Naive thymus-derived CD4-positive, alpha-beta T cell (primary cell): ENCODE measurements around the gene HOXB4. TPM values are rescaled to one million over a fixed set of nuclear protein-coding genes. Genes with fewer than 3 reads are reported as not detected.

Experiments used
- ATAC-seq: fragments of 150-1000 bp; cut with Tn5 transposase; 2 replicates; pipeline ENCODE4 v1.10.0; 2021; ENCODE audit warnings: mild to moderate bottlenecking, moderate library complexity
- CTCF ChIA-PET: fragments of 350-600 bp; sonication (Branson Sonifier 250); formaldehyde crosslinking; loops from one replicate; lab custom pipeline; 2021; ENCODE audit warnings: antibody characterized with exemption; lab: Charles Lee
- POLR2A ChIA-PET: fragments of 350-600 bp; sonication (Branson Sonifier 250); formaldehyde crosslinking; loops from one replicate; lab custom pipeline; 2021; ENCODE audit warnings: antibody characterized with exemption, inconsistent platforms; lab: Charles Lee
- DNase-seq, 9 donors: peaks; one replicate each; pipeline versions ENCODE4 v3.0.0 to v3.0.0-alpha.2; 2020 to 2022; ENCODE audit warnings: mixed read lengths in 1 of 9
- H3K27ac ChIP-seq: one replicate; pipeline ENCODE4 v1.7.0; 2013; ENCODE audit warnings: mild to moderate bottlenecking, low read depth, low read length, moderate library complexity
- H3K27me3 ChIP-seq, 2 donors: one replicate each; pipeline ENCODE4 v1.7.0; 2013; ENCODE audit warnings: low read length in 2 of 2, mild to moderate bottlenecking in 2 of 2, moderate library complexity in 2 of 2; ENCODE audit not compliant: control insufficient read depth in 2 of 2, insufficient read depth in 2 of 2
- H3K36me3 ChIP-seq, 3 experiments: 1 replicate in 2 of 3; 2 replicates in 1 of 3; pipeline ENCODE4 v1.7.0; 2013; ENCODE audit warnings: low read length in 3 of 3, mild to moderate bottlenecking in 3 of 3, moderate library complexity in 1 of 3; ENCODE audit not compliant: insufficient read depth in 3 of 3, control insufficient read depth in 2 of 3
- H3K4me1 ChIP-seq, 2 donors: one replicate each; pipeline ENCODE4 v1.7.0; 2013; ENCODE audit warnings: low read length in 2 of 2, mild to moderate bottlenecking in 2 of 2, moderate library complexity in 1 of 2; ENCODE audit not compliant: control insufficient read depth in 2 of 2, insufficient read depth in 2 of 2
- H3K4me3 ChIP-seq: 2 replicates; pipeline ENCODE4 v1.7.0; 2013; ENCODE audit warnings: mild to moderate bottlenecking, low read length
- H3K9me3 ChIP-seq, 3 experiments: 1 replicate in 2 of 3; 2 replicates in 1 of 3; pipeline ENCODE4 v1.7.0; 2013; ENCODE audit warnings: low read length in 3 of 3; ENCODE audit not compliant: control insufficient read depth in 2 of 3
- H3K27ac Mint-ChIP-seq, 9 donors: one replicate each; pipeline ENCODE4 v1.8.0; 2020 to 2022; ENCODE audit warnings: mixed read lengths in 9 of 9, mild to moderate bottlenecking in 8 of 9, moderate library complexity in 5 of 9, inconsistent platforms in 2 of 9
- H3K27me3 Mint-ChIP-seq, 5 donors: one replicate each; pipeline ENCODE4 v1.8.0; 2021 to 2022; ENCODE audit warnings: mixed read lengths in 5 of 5, mild to moderate bottlenecking in 1 of 5
- H3K36me3 Mint-ChIP-seq, 5 donors: one replicate each; pipeline ENCODE4 v1.8.0; 2020 to 2022; ENCODE audit warnings: mixed read lengths in 5 of 5, mild to moderate bottlenecking in 3 of 5, inconsistent platforms in 1 of 5
- H3K4me1 Mint-ChIP-seq, 7 donors: one replicate each; pipeline ENCODE4 v1.8.0; 2020 to 2022; ENCODE audit warnings: mixed read lengths in 7 of 7, mild to moderate bottlenecking in 3 of 7, inconsistent platforms in 1 of 7
- H3K4me3 Mint-ChIP-seq, 10 donors: one replicate each; pipeline ENCODE4 v1.8.0; 2020 to 2022; ENCODE audit warnings: mild to moderate bottlenecking in 10 of 10, mixed read lengths in 10 of 10, moderate library complexity in 6 of 10, inconsistent platforms in 2 of 10
- H3K9me3 Mint-ChIP-seq, 11 donors: one replicate each; pipeline ENCODE4 v1.8.0; 2020 to 2022; ENCODE audit warnings: mixed read lengths in 11 of 11, mild to moderate bottlenecking in 4 of 11, inconsistent platforms in 1 of 11, moderate library complexity in 1 of 11
- intact Hi-C, 2 donors: fragments of 100-400 bp; cut with micrococcal nuclease; formaldehyde crosslinking; loops; one replicate each; pipeline ENCODE4 v1.15.1; 2023
- polyA plus RNA-seq, 2 donors: library from polyadenylated mRNA; unstranded; fragments of 300-500 nt; fragmentation: Illumina TruSeq; gene quantifications; one replicate each; pipeline ENCODE4 v1.2.3, GENCODE V29; 2021
- total RNA-seq, 6 experiments: library from RNA in 5 of 6; stranded (reverse) in 5 of 6; gene quantifications; 1 replicate in 5 of 6; 2 replicates in 1 of 6; pipeline ENCODE4 v1.2.3 and lab custom pipeline; 2021 to 2026

The HOXB4 gene
- total and polyA plus RNA-seq, 7 experiments from 2014 or later: 0.34 to 7.9 (median 2.4) TPM; not detected in 2

GRCh38 chr17:48612456-48612853, 34.3 kb upstream of the HOXB4 start:
- H3K27me3 Mint-ChIP-seq: peaks cover 75 to 87% (median 81%) of the 10 kb centered on the region in 5 donors
- peaks cover 0 to 1% (median 0%) of the 10 kb centered on the region in 11 donors for H3K9me3 Mint-ChIP-seq
- Histone ChIP-seq H3K4me3 (peak overlapping the region; percentile 32), H3K36me3 (no peaks in the 10 kb centered on the region), H3K27ac (no peak overlapping the region), H3K4me1 (peaks cover 28 to 42% of the 10 kb centered on the region in 2 donors), H3K9me3 (no peaks in the 10 kb centered on the region), H3K27me3 (peaks cover 28 to 59% of the 10 kb centered on the region in 2 donors)
- ChIA-PET CTCF (interaction anchor here (0.9 to 1.2 kb wide), 3 partner anchors 9 to 19 kb away, joined by 3 to 5 read pairs (median 4); partner anchors contain the start of gene HOXB5), POLR2A (interaction anchor here (1.0 kb wide), 1 partner anchor 19 kb away, joined by 3 read pairs; the partner anchor contains the start of gene HOXB5)
- peaks cover 0 to 1% (median 0%) of the 10 kb centered on the region in 5 donors for H3K36me3 Mint-ChIP-seq
- peak overlapping the region in 2 of 9 donors; percentile 73 to 82 for H3K27ac Mint-ChIP-seq
- peak; percentile 24 for ATAC-seq
- H3K4me3 Mint-ChIP-seq: peak overlapping the region; percentile 58 to 95 (median 77)
- intact Hi-C loops: loop anchor here (2.0 to 10.0 kb wide), 6 partner anchors 115 to 1352 kb away; partner anchors contain the start of genes DLX4 (in 1 of the 2), HOXB13 (in 1 of the 2), IGF2BP1 (in 1 of the 2) and PNPO (in 1 of the 2)
- no peak for DNase-seq
- peaks cover 38 to 58% (median 49%) of the 10 kb centered on the region in 7 donors for H3K4me1 Mint-ChIP-seq

GRCh38 chr17:48611681-48612455, 33.7 kb upstream of the HOXB4 start:
- ATAC-seq (no peak), DNase-seq (no peak)
- H3K27ac ChIP-seq: no peak overlapping the region
- CTCF ChIA-PET: interaction anchor here (1.1 kb wide), 1 partner anchor 10 kb away, joined by 4 read pairs; no protein-coding TSS in a partner anchor
- Mint-ChIP-seq H3K27me3 (peaks cover 74 to 87% (median 77%) of the 10 kb centered on the region in 5 donors), H3K36me3 (peaks cover 0 to 1% (median 0%) of the 10 kb centered on the region in 5 donors), H3K9me3 (peaks cover 0 to 1% (median 0%) of the 10 kb centered on the region in 11 donors), H3K27ac (peak overlapping the region in 4 of 9 donors; percentile 26 to 77 (median 66)), H3K4me3 (peak overlapping the region; percentile 74 to 97 (median 90)), H3K4me1 (peaks cover 32 to 52% (median 44%) of the 10 kb centered on the region in 7 donors)
- H3K4me1 ChIP-seq: peaks cover 28 to 42% of the 10 kb centered on the region in 2 donors
- intact Hi-C loops: loop anchor here (2.0 to 10.0 kb wide), 6 partner anchors 115 to 1353 kb away; partner anchors contain the start of genes DLX4 (in 1 of the 2), HOXB13 (in 1 of the 2), IGF2BP1 (in 1 of the 2) and PNPO (in 1 of the 2)
- POLR2A ChIA-PET: interaction anchor here (1.0 kb wide), 1 partner anchor 18 kb away, joined by 3 read pairs; the partner anchor contains the start of gene HOXB5
- no peaks in the 10 kb centered on the region for H3K36me3 ChIP-seq
- H3K27me3 ChIP-seq: peaks cover 22 to 56% of the 10 kb centered on the region in 2 donors
- H3K4me3 ChIP-seq: peak overlapping the region; percentile 27
- no peaks in the 10 kb centered on the region for H3K9me3 ChIP-seq

GRCh38 chr17:48611213-48611612, 33.1 kb upstream of the HOXB4 start:
- CTCF ChIA-PET: no interaction called here
- Histone ChIP-seq H3K36me3 (no peaks in the 10 kb centered on the region), H3K27ac (no peak overlapping the region), H3K4me1 (peaks cover 28 to 42% of the 10 kb centered on the region in 2 donors), H3K9me3 (no peaks in the 10 kb centered on the region), H3K27me3 (peaks cover 17 to 50% of the 10 kb centered on the region in 2 donors), H3K4me3 (peak overlapping the region; percentile 81)
- POLR2A ChIA-PET: no interaction called here
- Mint-ChIP-seq H3K27me3 (peaks cover 76 to 87% (median 79%) of the 10 kb centered on the region in 5 donors), H3K4me1 (peaks cover 30 to 49% (median 44%) of the 10 kb centered on the region in 7 donors), H3K36me3 (peaks cover 0 to 1% (median 0%) of the 10 kb centered on the region in 5 donors), H3K9me3 (peaks cover 0 to 1% (median 0%) of the 10 kb centered on the region in 11 donors), H3K4me3 (peak overlapping the region; percentile 74 to 97 (median 90)), H3K27ac (peak overlapping the region in 6 of 9 donors; percentile 26 to 77 (median 68))
- no peak for ATAC-seq
- DNase-seq: no peak
- intact Hi-C loops: loop anchor here (5.0 to 10.0 kb wide), 5 partner anchors 116 to 1354 kb away; partner anchors contain the start of genes DLX4 (in 1 of the 2), HOXB13 (in 1 of the 2), IGF2BP1 (in 1 of the 2) and PNPO (in 1 of the 2)

GRCh38 chr17:48610282-48611211, 32.4 kb upstream of the HOXB4 start, which contains the start of gene HOXB7:
TSS of gene HOXB7 (minus strand) at chr17:48611017. CDS start at chr17:48610918, 99 bp downstream.
- H3K4me3 ChIP-seq: peak within 1 kb of the TSS; percentile 81
- H3K4me1 ChIP-seq: peaks cover 28 to 42% of the 10 kb centered on the region in 2 donors
- POLR2A ChIA-PET: no interaction called here
- H3K36me3 ChIP-seq: no peaks in the 10 kb centered on the region
- H3K9me3 ChIP-seq: no peaks in the 10 kb centered on the region
- CTCF ChIA-PET: interaction anchor here (1.7 kb wide), 1 partner anchor 9 kb away, joined by 7 read pairs; no protein-coding TSS in a partner anchor
- Mint-ChIP-seq H3K9me3 (peaks cover 0 to 1% (median 0%) of the 10 kb centered on the region in 11 donors), H3K4me1 (peaks cover 30 to 49% (median 44%) of the 10 kb centered on the region in 7 donors), H3K27ac (peak within 1 kb of the TSS in 6 of 9 donors; percentile 26 to 77 (median 70)), H3K27me3 (peaks cover 73 to 83% (median 77%) of the 10 kb centered on the region in 5 donors), H3K4me3 (peak within 1 kb of the TSS; percentile 74 to 97 (median 90)), H3K36me3 (peaks cover 0 to 1% (median 0%) of the 10 kb centered on the region in 5 donors)
- no peak within 1 kb of the TSS for H3K27ac ChIP-seq
- H3K27me3 ChIP-seq: peaks cover 11 to 46% of the 10 kb centered on the region in 2 donors
- intact Hi-C loops: loop anchor here (5.0 to 10.0 kb wide), 5 partner anchors 117 to 1354 kb away; partner anchors contain the start of genes DLX4 (in 1 of the 2), HOXB13 (in 1 of the 2), IGF2BP1 (in 1 of the 2) and PNPO (in 1 of the 2)
- peak; percentile 36 for ATAC-seq
- peak in 3 of 9 donors; percentile 21 to 73 (median 32) for DNase-seq

- no peak overlapping the region for H3K27ac Mint-ChIP-seq
Measured at GRCh38 chr17:48609759-48610281, 31.7 kb upstream of the HOXB4 start.

More at GRCh38 chr17:48609759-48610281, 31.7 kb upstream of the HOXB4 start:
- ATAC-seq (no peak), DNase-seq (no peak)
- Histone ChIP-seq H3K27ac (no peak overlapping the region), H3K36me3 (no peaks in the 10 kb centered on the region), H3K9me3 (no peaks in the 10 kb centered on the region), H3K27me3 (peaks cover 3 to 44% of the 10 kb centered on the region in 2 donors), H3K4me1 (peaks cover 25 to 42% of the 10 kb centered on the region in 2 donors), H3K4me3 (peak overlapping the region; percentile 81)
- peak overlapping the region; percentile 74 to 97 (median 90) for H3K4me3 Mint-ChIP-seq
- ChIA-PET CTCF (interaction anchor here (0.9 to 1.7 kb wide), 2 partner anchors 9 kb away, joined by 4 to 7 read pairs; no protein-coding TSS in a partner anchor), POLR2A (no interaction called here)
- H3K27me3 Mint-ChIP-seq: peaks cover 71 to 83% (median 75%) of the 10 kb centered on the region in 5 donors
- intact Hi-C loops: loop anchor here (5.0 to 10.0 kb wide), 5 partner anchors 117 to 1355 kb away; partner anchors contain the start of genes DLX4 (in 1 of the 2), HOXB13 (in 1 of the 2), IGF2BP1 (in 1 of the 2) and PNPO (in 1 of the 2)
- H3K36me3 Mint-ChIP-seq: peaks cover 0 to 1% (median 0%) of the 10 kb centered on the region in 5 donors
- peaks cover 31 to 42% (median 39%) of the 10 kb centered on the region in 7 donors for H3K4me1 Mint-ChIP-seq
- H3K9me3 Mint-ChIP-seq: peaks cover 0 to 1% (median 0%) of the 10 kb centered on the region in 11 donors
